ENCODE results near the gene MED4.

- TF ChIP-seq CTCF (IDR thresholded peaks at IDR 0.05): no peak
- no peak for TF ChIP-seq POLR2A (IDR thresholded peaks at IDR 0.05)
These were observed 40.3 kb downstream of the MED4 start for GRCh38 chr13:48054601-48055000.

All from Peyer's patch (tissue), 4 donors.